NCI-H2227 treated with DMSO at 0.1 percent for 48 hours (cell line): ENCODE results near the gene SBK2.

Experiments
- DNase-seq: peaks from one replicate; lab custom pipeline; 2025; lab: John Stamatoyannopoulos, UW

SBK2 gene

GRCh38 chr19:55486043-55486970 is 50.6 kb downstream of the SBK2 start:
- no peak for DNase-seq

DNA sequence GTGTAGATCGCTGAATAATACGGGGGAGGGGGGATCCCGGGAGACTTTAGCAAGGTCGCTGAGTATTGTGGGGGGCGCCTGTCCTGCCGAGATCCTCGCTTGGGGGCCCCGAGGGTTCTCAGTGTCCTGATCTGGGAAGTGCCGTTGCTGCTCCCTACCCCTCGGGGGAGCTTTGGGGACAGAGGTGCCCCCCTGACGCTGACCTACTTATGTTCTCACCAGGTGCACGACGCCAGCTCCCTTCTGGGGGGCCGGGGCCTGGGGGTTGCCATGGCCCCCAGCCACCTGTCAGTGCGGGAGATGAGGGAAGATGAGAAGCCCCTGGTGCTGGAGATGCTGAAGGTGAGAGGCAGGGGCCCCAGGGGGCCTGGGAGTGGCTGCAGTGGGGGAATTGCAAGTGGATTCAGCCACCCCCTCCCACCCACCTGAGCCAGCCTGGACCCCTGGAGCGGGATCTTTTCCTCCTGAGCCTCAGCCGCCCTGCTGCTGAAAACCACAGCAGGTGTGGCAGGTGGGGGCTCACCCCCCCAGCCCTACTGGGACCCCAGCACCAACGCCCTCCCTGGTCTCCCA is 51.4 kb downstream of the SBK2 start:
- peak; percentile 57 for DNase-seq

DNA sequence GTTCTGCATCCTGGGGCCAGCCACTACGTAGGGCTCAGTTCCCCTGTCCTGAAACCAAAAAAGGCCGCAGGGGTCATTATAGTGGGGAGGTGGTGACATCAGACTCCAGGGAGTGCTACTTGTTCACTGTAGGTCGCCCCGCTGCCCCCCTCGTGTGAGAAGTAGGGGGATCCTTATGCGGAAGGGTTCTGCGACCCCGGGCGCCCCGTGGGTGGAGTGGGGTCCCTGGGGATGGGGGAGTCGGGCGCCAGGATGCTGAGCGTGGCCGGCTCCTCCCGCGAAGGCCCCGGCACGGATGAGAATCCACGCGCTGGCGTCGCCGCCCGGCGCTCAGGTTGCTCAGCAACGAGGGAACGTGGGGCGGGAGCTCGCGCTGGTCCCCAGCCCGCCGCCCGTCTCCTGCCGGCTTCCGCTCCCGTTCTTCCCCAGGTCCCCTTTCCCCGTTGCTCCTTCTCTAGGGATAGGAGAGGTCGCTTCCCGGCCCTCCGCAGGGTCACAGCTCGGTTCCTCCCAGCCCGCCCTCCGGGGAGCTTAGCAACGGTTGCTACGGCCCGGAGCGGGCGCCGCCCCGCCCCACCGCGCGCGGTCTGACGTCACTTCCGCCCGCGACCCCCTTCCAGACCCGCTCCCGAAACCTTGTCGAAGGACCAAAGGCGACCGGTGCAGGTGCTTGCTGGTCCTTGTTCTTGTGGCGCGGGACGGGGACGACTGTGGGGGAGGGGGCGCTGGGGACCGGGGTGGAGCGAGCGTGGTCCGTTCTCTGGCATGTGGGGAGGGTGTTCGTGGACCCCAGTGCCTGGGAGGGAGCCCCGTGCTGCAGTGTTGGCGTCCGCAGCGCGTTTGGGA is 52.1 kb downstream of the SBK2 start, which contains the start of gene NAT14:
TSS of gene NAT14 (plus strand) at position 596 of the 846 bp plus-strand sequence. CDS start 521 bp downstream, outside the sequence.
- DNase-seq = peak; percentile 95

DNA sequence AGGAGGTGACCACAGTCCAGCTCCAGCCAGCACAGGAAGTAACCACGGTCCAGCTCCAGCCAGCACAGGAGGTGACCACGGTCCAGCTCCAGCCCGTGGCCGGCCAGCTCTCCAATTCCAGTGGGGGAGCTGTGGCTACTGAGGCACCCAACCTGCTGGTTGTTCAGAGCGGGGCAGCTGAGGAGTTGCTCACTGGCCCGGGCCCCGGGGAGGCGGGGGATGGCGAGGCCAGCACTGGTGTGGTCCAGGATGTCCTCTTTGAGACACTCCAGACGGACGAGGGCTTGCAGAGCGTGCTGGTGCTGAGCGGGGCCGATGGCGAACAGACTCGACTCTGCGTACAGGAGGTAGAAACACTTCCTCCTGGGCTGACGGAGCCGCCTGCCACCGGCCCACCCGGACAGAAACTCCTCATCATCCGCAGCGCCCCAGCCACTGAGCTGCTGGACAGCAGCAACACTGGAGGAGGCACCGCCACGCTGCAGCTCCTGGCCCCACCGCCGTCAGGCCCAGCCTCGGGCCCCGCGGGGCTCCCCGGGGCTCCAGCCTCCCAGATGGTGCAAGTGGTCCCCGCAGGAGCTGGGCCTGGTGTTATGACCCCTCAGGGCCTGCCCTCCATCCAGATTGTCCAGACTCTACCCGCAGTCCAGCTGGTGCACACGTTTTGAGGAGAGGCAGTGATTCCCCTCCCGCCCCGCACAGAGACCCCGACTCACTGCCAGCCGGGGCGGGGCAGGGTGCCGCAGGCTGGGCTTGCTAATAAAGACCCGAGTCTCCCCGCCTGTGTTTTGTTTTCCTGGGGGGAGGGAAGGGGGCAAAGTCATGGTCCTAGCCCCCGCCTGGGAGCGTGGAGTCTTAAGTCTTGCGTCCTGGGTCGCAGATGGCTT is 53.0 kb downstream of the SBK2 start:
- no peak for DNase-seq

DNA sequence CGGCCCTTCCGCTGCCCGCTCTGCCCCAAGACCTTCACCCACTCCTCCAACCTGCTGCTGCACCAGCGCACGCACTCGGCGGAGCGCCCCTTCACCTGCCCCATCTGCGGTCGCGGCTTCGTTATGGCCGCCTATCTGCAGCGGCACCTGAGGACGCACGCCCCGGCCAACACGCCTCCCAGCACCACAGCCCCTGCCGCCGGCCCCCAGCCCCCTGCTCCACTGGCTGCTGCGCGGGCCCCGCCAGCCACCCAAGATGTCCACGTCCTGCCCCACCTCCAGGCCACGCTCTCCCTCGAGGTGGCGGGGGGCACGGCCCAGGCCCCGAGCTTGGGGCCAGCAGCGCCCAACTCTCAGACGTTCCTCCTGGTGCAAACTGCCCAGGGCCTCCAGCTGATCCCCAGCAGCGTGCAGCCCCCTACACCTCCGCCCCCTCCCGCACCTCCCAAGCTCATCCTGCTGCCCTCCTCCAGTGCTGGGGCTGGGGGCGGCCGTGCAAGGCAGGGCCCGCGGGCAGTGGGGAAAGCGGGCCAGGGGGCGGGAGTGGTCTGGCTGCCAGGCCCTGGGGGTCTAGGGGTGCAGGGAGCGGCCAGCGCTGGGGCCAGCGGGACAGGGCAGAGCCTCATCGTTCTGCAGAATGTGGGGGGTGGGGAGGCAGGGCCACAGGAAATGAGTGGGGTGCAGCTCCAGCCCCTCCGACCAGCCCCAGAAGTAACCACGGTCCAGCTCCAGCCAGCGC is 53.8 kb downstream of the SBK2 start:
- no peak for DNase-seq

GRCh38 chr19:55482156-55482961 is 54.6 kb downstream of the SBK2 start:
- DNase-seq = no peak

GRCh38 chr19:55481794-55482155 is 55.2 kb downstream of the SBK2 start:
- no peak for DNase-seq

GRCh38 chr19:55481148-55481793 is 55.7 kb downstream of the SBK2 start:
- no peak for DNase-seq

DNA sequence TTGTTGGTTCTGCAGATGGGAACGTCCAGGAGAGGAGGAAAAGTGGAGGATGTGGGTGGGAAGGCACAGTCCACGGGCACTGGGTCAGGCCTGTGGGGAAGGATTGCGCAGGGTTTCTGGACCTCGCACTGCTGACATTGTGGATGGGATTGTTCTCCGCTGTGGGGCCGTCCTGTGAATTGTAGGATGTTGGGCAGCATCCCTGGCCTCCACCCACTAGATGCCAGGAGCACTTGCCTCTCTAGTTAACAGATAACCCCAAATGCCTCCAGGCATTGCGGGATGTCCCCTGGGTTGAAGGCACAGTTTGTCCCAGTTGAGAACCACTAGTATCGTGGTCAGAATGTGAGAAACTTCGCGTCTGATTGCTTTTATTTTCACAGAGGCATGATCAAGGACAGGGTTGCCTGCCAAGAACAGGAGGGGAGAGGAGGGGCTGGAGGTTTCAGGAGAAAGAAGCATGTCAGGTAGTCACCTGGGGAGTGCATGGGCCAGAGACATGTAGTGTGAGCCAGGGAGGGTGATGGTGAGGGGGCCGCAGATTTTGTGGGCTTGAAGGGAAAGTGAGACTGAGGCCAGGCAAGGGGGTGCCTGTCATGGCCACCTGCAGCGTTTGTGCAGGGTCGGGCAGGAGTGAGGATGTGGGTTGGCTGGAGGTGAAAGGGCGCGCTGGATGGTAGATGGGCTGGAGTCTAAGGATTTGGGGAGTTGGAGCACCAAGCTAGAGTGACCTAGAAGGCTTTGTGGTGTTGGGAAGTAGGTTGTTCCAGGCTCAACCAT is 57.3 kb downstream of the SBK2 start:
- DNase-seq = no peak

- no peak for DNase-seq
Observed at GRCh38 chr19:55479045-55479444, 57.9 kb downstream of the SBK2 start.
